D721Med (cell line): ENCODE data around the gene SULT1C3.
A peak's percentile ranks its signal among the peaks of the same experiment; 100 is the strongest.

ENCODE experiments used
- DNase-seq: peaks from one replicate; pipeline ENCODE4 v3.0.0; 2011; ENCODE audit warnings: low spot score; ENCODE audit not compliant: insufficient read length
- FAIRE-seq: peaks from 2 replicates; lab custom pipeline; 2011; peaks lifted over from hg19 to GRCh38; lab: Jason Lieb, UNC
- TF ChIP-seq, protein P1 (sequence below): IDR thresholded peaks from 2 replicates; pipeline ENCODE4 v1.5.1; 2012; ENCODE audit warnings: mild to moderate bottlenecking, control low read depth; ENCODE audit not compliant: insufficient read depth; ENCODE audit errors: missing control alignments

The SULT1C3 gene

DNA sequence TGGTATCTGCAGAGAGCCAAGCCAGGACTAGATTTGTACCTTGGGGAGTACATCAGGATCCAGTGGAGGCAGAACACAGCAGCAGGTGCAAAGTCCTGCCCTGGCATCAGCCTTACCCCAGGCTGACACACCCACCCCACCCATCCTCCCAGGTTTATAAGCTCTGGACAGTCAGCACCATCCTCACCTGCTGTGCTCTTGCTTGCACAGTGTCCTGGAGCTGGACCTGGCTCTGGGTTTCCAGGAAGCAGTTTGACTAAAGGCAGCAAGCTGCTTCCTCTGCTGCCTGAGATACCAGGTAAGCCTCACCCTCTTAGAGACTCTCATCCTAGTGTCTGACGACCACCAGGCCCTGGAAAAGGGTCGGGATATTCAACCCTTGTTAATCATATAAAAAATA, at the start of gene SULT1C3:
Gene SULT1C3 (plus strand): TSS at position 183 of the 400 bp plus-strand sequence. CDS start 7,227 bp downstream, outside the sequence.
- FAIRE-seq (no peak), DNase-seq (no peak)
- TF ChIP-seq, protein P1, sequence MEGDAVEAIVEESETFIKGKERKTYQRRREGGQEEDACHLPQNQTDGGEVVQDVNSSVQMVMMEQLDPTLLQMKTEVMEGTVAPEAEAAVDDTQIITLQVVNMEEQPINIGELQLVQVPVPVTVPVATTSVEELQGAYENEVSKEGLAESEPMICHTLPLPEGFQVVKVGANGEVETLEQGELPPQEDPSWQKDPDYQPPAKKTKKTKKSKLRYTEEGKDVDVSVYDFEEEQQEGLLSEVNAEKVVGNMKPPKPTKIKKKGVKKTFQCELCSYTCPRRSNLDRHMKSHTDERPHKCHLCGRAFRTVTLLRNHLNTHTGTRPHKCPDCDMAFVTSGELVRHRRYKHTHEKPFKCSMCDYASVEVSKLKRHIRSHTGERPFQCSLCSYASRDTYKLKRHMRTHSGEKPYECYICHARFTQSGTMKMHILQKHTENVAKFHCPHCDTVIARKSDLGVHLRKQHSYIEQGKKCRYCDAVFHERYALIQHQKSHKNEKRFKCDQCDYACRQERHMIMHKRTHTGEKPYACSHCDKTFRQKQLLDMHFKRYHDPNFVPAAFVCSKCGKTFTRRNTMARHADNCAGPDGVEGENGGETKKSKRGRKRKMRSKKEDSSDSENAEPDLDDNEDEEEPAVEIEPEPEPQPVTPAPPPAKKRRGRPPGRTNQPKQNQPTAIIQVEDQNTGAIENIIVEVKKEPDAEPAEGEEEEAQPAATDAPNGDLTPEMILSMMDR = no peak

- DNase-seq = no peak
- TF ChIP-seq, protein P1 = no peak
- no peak for FAIRE-seq
Observed at GRCh38 chr2:108193251-108193650, 46.5 kb upstream of the SULT1C3 start.

DNA sequence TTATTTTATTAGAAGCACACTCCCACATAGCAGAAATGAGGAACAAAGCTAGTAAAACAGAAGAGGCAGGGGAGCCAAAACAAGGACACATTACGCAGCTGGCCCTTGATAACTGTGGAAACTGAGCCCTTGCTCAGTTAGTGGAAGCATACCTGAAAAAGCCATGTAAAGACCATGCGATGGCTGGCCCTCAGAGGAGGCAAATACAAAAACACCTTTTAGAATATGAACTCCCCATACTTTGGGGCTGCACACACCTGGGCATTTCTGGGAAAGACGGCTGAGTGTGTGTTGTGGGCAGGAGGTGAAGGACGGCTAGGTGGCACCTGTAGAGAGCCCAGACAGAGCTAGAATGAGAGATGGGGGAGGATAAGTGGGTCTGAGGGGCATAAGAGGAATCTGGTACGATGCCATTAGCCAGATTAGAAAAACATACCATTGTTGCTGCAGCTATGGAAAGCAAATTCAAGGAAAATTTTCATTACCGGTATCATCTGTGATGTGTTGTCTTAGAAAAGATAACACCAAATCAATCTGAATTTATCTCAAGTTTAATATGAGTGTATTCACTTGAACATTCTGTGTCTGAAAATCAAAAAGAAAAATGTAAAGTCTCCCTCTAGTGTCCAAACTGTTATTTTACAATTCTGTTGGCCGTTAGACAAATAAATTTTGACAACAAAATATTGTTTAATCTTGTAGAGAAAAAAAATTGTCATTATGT, 45.2 kb upstream of the SULT1C3 start:
- TF ChIP-seq, protein P1 = peak; percentile 43
- DNase-seq (no peak), FAIRE-seq (no peak)

DNA sequence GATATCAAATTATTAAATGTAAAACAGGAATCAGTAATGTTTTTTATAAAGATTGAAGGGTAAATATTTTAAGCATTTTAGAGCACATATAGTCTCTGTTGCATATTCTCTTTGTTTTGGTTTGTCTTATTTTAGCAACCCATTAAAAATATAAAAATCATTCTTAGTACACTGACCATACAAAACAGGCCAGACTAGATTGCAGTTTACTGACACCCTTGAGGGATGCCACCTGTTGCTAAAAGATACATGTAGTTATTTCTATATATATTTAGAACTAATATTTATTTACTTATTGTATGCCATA, 44.7 kb upstream of the SULT1C3 start:
- FAIRE-seq (no peak), DNase-seq (no peak)
- TF ChIP-seq, protein P1 = no peak

DNA sequence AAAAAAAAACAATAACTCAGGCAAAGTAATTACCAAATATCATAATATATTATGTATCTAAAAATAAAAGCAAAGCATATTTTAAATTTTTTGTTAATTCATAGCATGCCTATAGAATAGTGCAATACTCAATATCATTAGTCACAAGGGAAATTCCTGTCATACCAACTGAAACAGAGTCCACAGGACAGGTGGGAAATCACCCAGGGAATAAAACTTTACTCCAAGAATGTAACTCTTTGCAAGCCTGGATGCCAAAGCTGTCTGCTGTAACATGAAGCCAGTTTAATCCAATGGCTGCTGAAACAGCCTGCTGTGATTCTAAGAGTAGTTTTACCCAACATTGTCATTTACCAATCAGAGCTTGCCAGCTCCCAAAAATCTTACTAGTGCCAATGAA, 40.0 kb upstream of the SULT1C3 start:
- no peak for FAIRE-seq
- DNase-seq = no peak
- TF ChIP-seq, protein P1 = no peak

DNA sequence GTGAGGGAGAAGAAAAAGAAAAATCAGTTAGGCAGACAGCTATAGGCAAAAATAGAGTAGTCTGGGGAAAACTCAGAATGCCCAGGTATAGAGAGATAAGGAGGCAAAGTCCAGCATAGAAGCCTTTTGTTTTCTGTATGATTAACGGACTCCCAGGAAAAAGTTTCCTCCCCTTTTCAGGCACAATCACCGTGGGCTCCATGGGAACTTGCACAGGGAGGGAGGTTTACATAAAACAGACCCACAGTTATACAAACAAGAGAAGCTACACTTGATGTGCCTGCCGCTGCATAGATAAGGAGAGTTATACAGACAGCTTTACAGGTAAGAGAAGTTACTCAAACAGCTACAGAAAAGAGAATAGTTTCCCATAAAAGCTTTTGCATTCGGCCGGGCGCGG, 39.2 kb upstream of the SULT1C3 start:
- DNase-seq (no peak), FAIRE-seq (no peak)
- TF ChIP-seq, protein P1 = no peak

GRCh38 chr2:108212671-108213070, 27.1 kb upstream of the SULT1C3 start:
- TF ChIP-seq, protein P1 = no peak
- DNase-seq (no peak), FAIRE-seq (no peak)
